ENCODE measurements around the gene MAPK11. TPM values are rescaled to one million over a fixed set of nuclear protein-coding genes. Genes with fewer than 3 reads are reported as not detected.

MAPK11 gene
- total RNA-seq (2021) (5.5 and 10.0 TPM in 2 replicates), Bru-seq, nascent RNA (percentile 26 among the genes with signal in this experiment), BruChase-seq, experiment 1, labeled RNA remaining after a 2-hour chase (percentile 29 among the genes with signal in this experiment), BruChase-seq, experiment 2, labeled RNA remaining after a 6-hour chase (percentile 39 among the genes with signal in this experiment)
- long read RNA-seq: 0 reads

DNA sequence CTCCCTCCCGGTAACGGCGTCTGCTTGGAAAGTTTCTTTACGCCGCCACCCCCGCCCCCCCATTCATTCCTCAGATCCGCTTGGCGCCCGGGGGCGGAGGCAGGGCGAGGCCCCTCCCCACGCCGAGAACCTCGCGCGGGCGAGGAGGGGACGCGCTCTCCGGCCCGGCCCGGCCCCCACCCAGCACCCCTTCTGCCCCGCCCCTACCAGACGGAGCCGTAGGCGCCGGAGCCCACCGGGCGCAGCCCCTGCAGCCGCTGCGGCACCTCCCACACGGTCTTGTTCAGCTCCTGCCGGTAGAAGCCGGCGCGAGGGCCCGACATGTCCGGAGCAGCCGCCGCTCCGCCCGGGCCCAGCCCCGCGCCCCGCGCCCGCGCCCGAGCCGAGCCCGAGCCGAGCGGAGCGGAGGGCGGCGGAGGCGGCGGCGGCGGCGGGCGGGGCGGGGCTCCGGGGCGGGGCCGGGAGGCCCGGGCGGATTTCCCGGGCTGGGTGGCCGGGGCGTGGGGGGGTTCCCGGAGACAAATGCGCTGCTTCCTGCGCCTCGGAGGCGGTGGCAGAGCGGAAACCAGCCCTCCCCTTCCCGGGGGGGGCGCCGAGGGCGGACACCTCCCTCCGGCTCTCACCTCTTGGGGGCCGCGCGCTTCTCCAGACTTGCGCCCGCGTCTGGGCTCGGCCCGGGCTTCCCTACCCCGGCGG, at the start of gene MAPK11:
MAPK11 (minus strand) TSS at position 411 of the 696 bp plus-strand sequence; CDS start at position 323, 88 bp downstream.
- Histone ChIP-seq H3K27ac (no peak within 1 kb of the TSS), H3K9me3 (ENCODE audit: insufficient read depth, low read depth) (no peaks in the 10 kb centered on the region), H3K36me3 (ENCODE audit: low read depth) (peaks cover 4% of the 10 kb centered on the region), H3K4me3 (peak within 1 kb of the TSS; percentile 82), H2AFZ (peak within 1 kb of the TSS; percentile 80), H4K20me1 (ENCODE audit: insufficient read depth) (peaks cover 17% of the 10 kb centered on the region), H3K4me2 (peak within 1 kb of the TSS; percentile 100), H3F3A (ENCODE audit: insufficient read depth, low read depth) (peaks cover 52% of the 10 kb centered on the region), H3K27me3 (ENCODE audit: insufficient read depth, low read depth) (no peaks in the 10 kb centered on the region), H3K4me1 (replicated peaks; ENCODE audit: insufficient read depth) (peaks cover 46% of the 10 kb centered on the region), H3K79me2 (ENCODE audit: low read depth) (no peaks in the 10 kb centered on the region), H3K9me2 (ENCODE audit: insufficient read depth) (no peaks in the 10 kb centered on the region)
- intact Hi-C loops (cut with micrococcal nuclease; ENCODE audit: unreplicated experiment): loop anchor here (5.0 kb wide), 2 partner anchors 37 to 72 kb away; partner anchors contain the start of genes PLXNB2 and PPP6R2
- no peak for TF ChIP-seq EZH2 (IDR thresholded peaks at IDR 0.05; ENCODE audit: low read depth)
- no peak for TF ChIP-seq CTCF (conservative IDR thresholded peaks at IDR 0.05)
- no TSS peak for BruUV-seq (replicated peaks)
- CTCF ChIA-PET: interaction anchor here (0.7 kb wide), 1 partner anchor 267 kb away, joined by 10 read pairs; no protein-coding TSS in a partner anchor
- peak in 1 of 2 experiments; percentile 48 for DNase-seq
- POLR2A ChIA-PET (ENCODE audit: unreplicated experiment): interaction anchor here (0.6 kb wide), 1 partner anchor 34 kb away, joined by 3 read pairs; no protein-coding TSS in a partner anchor

GRCh38 chr22:50319503-50319951, 49.3 kb upstream of the MAPK11 start:
- H3K4me2 ChIP-seq: no peak overlapping the region
- H3K27me3 ChIP-seq (ENCODE audit: insufficient read depth, low read depth): no peaks in the 10 kb centered on the region
- BruUV-seq (replicated peaks): no TSS peak
- H3F3A ChIP-seq (ENCODE audit: insufficient read depth, low read depth): peaks cover 21% of the 10 kb centered on the region; the same call in 1 of the 2 replicates
- ChIA-PET POLR2A (ENCODE audit: unreplicated experiment) (no interaction called here), CTCF (no interaction called here)
- peaks cover 13% of the 10 kb centered on the region for H3K4me1 ChIP-seq (replicated peaks; ENCODE audit: insufficient read depth)
- no peak overlapping the region for H3K27ac ChIP-seq
- DNase-seq: no peak
- no peaks in the 10 kb centered on the region for H3K9me2 ChIP-seq (ENCODE audit: insufficient read depth)
- H2AFZ ChIP-seq: no peak overlapping the region
- intact Hi-C loops (cut with micrococcal nuclease; ENCODE audit: unreplicated experiment): no loop called here
- no peaks in the 10 kb centered on the region for H3K9me3 ChIP-seq (ENCODE audit: insufficient read depth, low read depth)
- H3K4me3 ChIP-seq: no peak overlapping the region
- H3K36me3 ChIP-seq (ENCODE audit: low read depth): no peaks in the 10 kb centered on the region
- TF ChIP-seq CTCF (conservative IDR thresholded peaks at IDR 0.05): no peak
- TF ChIP-seq EZH2 (IDR thresholded peaks at IDR 0.05; ENCODE audit: low read depth): no peak
- H3K79me2 ChIP-seq (ENCODE audit: low read depth): no peaks in the 10 kb centered on the region
- H4K20me1 ChIP-seq (ENCODE audit: insufficient read depth): peaks cover 3% of the 10 kb centered on the region; the same call in 1 of the 2 replicates

DNA sequence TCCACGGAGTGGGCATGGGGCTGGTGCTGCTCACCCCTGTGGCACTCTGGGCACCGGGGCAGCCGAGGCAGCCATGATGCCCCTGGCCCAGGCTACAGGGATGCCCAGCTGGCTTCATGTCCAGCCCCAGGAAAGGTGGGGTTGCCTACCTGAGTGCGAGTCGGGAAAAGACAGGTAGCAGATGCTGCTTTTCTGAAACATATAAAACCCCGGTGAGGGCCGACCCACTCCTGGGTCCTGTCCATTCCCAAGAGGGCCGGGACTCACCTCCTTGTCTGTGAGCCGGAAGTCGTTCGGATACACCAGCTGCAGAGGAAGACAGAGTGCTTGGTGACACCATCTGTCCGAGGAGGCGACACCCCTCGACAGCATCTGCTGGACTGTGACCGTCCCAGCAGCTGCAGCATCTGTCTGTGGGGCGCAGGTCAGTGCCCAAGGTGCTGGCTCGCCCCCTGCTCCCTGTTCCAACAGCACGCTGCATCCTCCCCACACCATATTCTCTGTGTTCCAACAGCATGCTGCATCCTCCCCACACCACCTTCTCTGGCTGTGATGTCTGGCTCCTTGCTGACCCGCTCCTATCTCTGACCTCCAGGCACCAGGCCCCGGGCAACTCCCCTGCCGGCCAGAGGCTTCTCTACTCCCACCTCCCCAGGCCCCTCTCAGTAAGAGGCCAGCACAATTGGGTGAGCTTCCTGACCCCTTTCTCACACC, 48.7 kb upstream of the MAPK11 start:
- POLR2A ChIA-PET (ENCODE audit: unreplicated experiment): no interaction called here
- no peaks in the 10 kb centered on the region for H3K79me2 ChIP-seq (ENCODE audit: low read depth)
- no TSS peak for BruUV-seq (replicated peaks)
- H3K4me1 ChIP-seq (replicated peaks; ENCODE audit: insufficient read depth): peaks cover 17% of the 10 kb centered on the region
- no peaks in the 10 kb centered on the region for H3K9me2 ChIP-seq (ENCODE audit: insufficient read depth)
- H3K4me3 ChIP-seq: no peak overlapping the region
- no peaks in the 10 kb centered on the region for H3K27me3 ChIP-seq (ENCODE audit: insufficient read depth, low read depth)
- H3K27ac ChIP-seq: no peak overlapping the region
- no peak for DNase-seq
- H3K4me2 ChIP-seq: no peak overlapping the region
- H2AFZ ChIP-seq: no peak overlapping the region
- CTCF ChIA-PET: no interaction called here
- no peaks in the 10 kb centered on the region for H3K9me3 ChIP-seq (ENCODE audit: insufficient read depth, low read depth)
- peaks cover 3% of the 10 kb centered on the region; the same call in 1 of the 2 replicates for H4K20me1 ChIP-seq (ENCODE audit: insufficient read depth)
- TF ChIP-seq EZH2 (IDR thresholded peaks at IDR 0.05; ENCODE audit: low read depth) (no peak), CTCF (conservative IDR thresholded peaks at IDR 0.05) (no peak)
- peaks cover 21% of the 10 kb centered on the region; the same call in 1 of the 2 replicates for H3F3A ChIP-seq (ENCODE audit: insufficient read depth, low read depth)
- no peaks in the 10 kb centered on the region for H3K36me3 ChIP-seq (ENCODE audit: low read depth)
- intact Hi-C loops (cut with micrococcal nuclease; ENCODE audit: unreplicated experiment): no loop called here

Data from PC-9 (cell line).